Thyroid gland (tissue), 4 donors: ENCODE data around the gene RTN1. TPM values are rescaled to one million over a fixed set of nuclear protein-coding genes. Genes with fewer than 3 reads are reported as not detected.

Experiments used
- DNase-seq, 2 donors: peaks; one replicate each; pipeline ENCODE4 v3.0.0-alpha.2; 2019
- H3K27ac ChIP-seq, 3 donors: fragments of 200-600 bp; sonication (generic); 1 replicate in 2 of 3; 2 replicates in 1 of 3; pipeline ENCODE4 v1.5.1; 2016 to 2019; ENCODE audit warnings: mild to moderate bottlenecking in 1 of 3, moderate library complexity in 1 of 3
- H3K27me3 ChIP-seq: fragments of 200-600 bp; sonication (generic); one replicate; pipeline ENCODE4 v1.5.1; 2019
- H3K36me3 ChIP-seq, 2 donors: fragments of 200-600 bp; sonication (generic); one replicate each; pipeline ENCODE4 v1.5.1; 2016 to 2019
- H3K4me1 ChIP-seq, 2 donors: fragments of 200-600 bp; sonication (generic); one replicate each; pipeline ENCODE4 v1.5.1; 2017 to 2019
- H3K4me3 ChIP-seq, 3 donors: fragments of 200-600 bp; sonication (generic); replicated peaks in 1 of 3; 1 replicate in 2 of 3; 2 replicates in 1 of 3; pipeline ENCODE4 v1.5.1; 2016; ENCODE audit warnings: mild to moderate bottlenecking in 1 of 3
- H3K9me3 ChIP-seq: fragments of 200-600 bp; sonication (generic); one replicate; pipeline ENCODE4 v1.5.1; 2017
- CTCF ChIP-seq, 6 experiments: fragments of 200-600 bp in 3 of 6; fragments of 450-650 bp in 3 of 6; sonication (generic) in 3 of 6; IDR thresholded peaks; one replicate each; pipeline ENCODE4 v1.5.1; 2016 to 2019; ENCODE audit warnings: antibody characterized with exemption in 6 of 6, mild to moderate bottlenecking in 2 of 6, inconsistent platforms in 1 of 6, moderate library complexity in 1 of 6
- POLR2A ChIP-seq, 2 donors: fragments of 450-650 bp; IDR thresholded peaks; one replicate each; pipeline ENCODE4 v1.6.1; 2017; ENCODE audit warnings: antibody characterized with exemption in 2 of 2, mild to moderate bottlenecking in 2 of 2, moderate library complexity in 1 of 2
- WGBS, 2 donors: methylation state at CpG; one replicate each; pipeline ENCODE4 v1.1.5; 2017; 5-methylcytosine and 5-hydroxymethylcytosine counted together
- intact Hi-C: fragments of 100-400 bp; cut with DNase I; formaldehyde crosslinking; loops from one replicate; pipeline ENCODE4 v1.15.1; 2023
- total RNA-seq, 4 donors: library from RNA; depleted of rRNA; stranded (reverse); fragments of >200 nt; gene quantifications; one replicate each; pipeline ENCODE4 v1.2.3, GENCODE V29; 2016

Gene RTN1
- total RNA-seq, 4 donors from 2014 or later = 3.8 to 20.8 (median 9.6) TPM

GRCh38 chr14:59753512-59753911, 117.1 kb downstream of the RTN1 start:
- Histone ChIP-seq H3K27me3 (no peaks in the 10 kb centered on the region), H3K36me3 (no peaks in the 10 kb centered on the region), H3K4me1 (no peaks in the 10 kb centered on the region), H3K9me3 (no peaks in the 10 kb centered on the region), H3K4me3 (no peak overlapping the region), H3K27ac (no peak overlapping the region)
- no peak for DNase-seq
- no peak for TF ChIP-seq POLR2A (IDR thresholded peaks at IDR 0.05)
- TF ChIP-seq CTCF (IDR thresholded peaks at IDR 0.05) = no peak
- intact Hi-C loops = no loop called here

- TF ChIP-seq CTCF (IDR thresholded peaks at IDR 0.05) (no peak), POLR2A (IDR thresholded peaks at IDR 0.05) (no peak)
- Histone ChIP-seq H3K4me3 (no peak overlapping the region), H3K27ac (no peak overlapping the region), H3K36me3 (no peaks in the 10 kb centered on the region), H3K27me3 (no peaks in the 10 kb centered on the region), H3K9me3 (no peaks in the 10 kb centered on the region), H3K4me1 (no peaks in the 10 kb centered on the region)
- DNase-seq = no peak
- 65 to 80% methylated on average over 3 of the region's 3 CpGs for WGBS, 2 donors
- intact Hi-C loops = no loop called here
These were observed 119.0 kb downstream of the RTN1 start for GRCh38 chr14:59751578-59751977.

- no peaks in the 10 kb centered on the region for H3K9me3 ChIP-seq
- intact Hi-C loops = no loop called here
- no peak overlapping the region for H3K27ac ChIP-seq
- TF ChIP-seq CTCF (IDR thresholded peaks at IDR 0.05) (no peak), POLR2A (IDR thresholded peaks at IDR 0.05) (no peak)
- no peak for DNase-seq
- H3K4me3 ChIP-seq = no peak overlapping the region
- H3K36me3 ChIP-seq = no peaks in the 10 kb centered on the region
- whole genome bisulfite sequencing, 2 donors = 87 to 90% methylated on average over 3 of the region's 3 CpGs
- H3K27me3 ChIP-seq = no peaks in the 10 kb centered on the region
- H3K4me1 ChIP-seq = no peaks in the 10 kb centered on the region
These were observed 130.8 kb downstream of the RTN1 start for GRCh38 chr14:59739794-59740193.

GRCh38 chr14:59728304-59728703, 142.3 kb downstream of the RTN1 start:
- no peaks in the 10 kb centered on the region for H3K36me3 ChIP-seq
- no peak overlapping the region for H3K27ac ChIP-seq
- 33 to 39% methylated on average over 3 of the region's 3 CpGs for WGBS, 2 donors
- no peaks in the 10 kb centered on the region for H3K4me1 ChIP-seq
- H3K27me3 ChIP-seq = no peaks in the 10 kb centered on the region
- H3K4me3 ChIP-seq = no peak overlapping the region
- TF ChIP-seq CTCF (IDR thresholded peaks at IDR 0.05) (no peak), POLR2A (IDR thresholded peaks at IDR 0.05) (no peak)
- no peaks in the 10 kb centered on the region for H3K9me3 ChIP-seq
- intact Hi-C loops = no loop called here
- DNase-seq = no peak

- TF ChIP-seq POLR2A (IDR thresholded peaks at IDR 0.05) = no peak
- no peak for TF ChIP-seq CTCF (IDR thresholded peaks at IDR 0.05)
- Histone ChIP-seq H3K4me3 (no peak overlapping the region), H3K27ac (no peak overlapping the region), H3K36me3 (no peaks in the 10 kb centered on the region), H3K27me3 (no peaks in the 10 kb centered on the region), H3K4me1 (no peaks in the 10 kb centered on the region), H3K9me3 (no peaks in the 10 kb centered on the region)
- 95 to 98% methylated on average over 37 to 51 of the region's 53 CpGs for WGBS, 2 donors
- intact Hi-C loops = no loop called here
- no peak for DNase-seq
These were observed 143.4 kb downstream of the RTN1 start for GRCh38 chr14:59727073-59727661.
